Measurements from ENCODE around the gene NEU3. TPM values are rescaled to one million over a fixed set of nuclear protein-coding genes. Genes with fewer than 3 reads are reported as not detected.

Gene NEU3
- total RNA-seq, 4 donors from 2014 or later, result 11.0 to 20.6 (median 18.3) TPM

DNA sequence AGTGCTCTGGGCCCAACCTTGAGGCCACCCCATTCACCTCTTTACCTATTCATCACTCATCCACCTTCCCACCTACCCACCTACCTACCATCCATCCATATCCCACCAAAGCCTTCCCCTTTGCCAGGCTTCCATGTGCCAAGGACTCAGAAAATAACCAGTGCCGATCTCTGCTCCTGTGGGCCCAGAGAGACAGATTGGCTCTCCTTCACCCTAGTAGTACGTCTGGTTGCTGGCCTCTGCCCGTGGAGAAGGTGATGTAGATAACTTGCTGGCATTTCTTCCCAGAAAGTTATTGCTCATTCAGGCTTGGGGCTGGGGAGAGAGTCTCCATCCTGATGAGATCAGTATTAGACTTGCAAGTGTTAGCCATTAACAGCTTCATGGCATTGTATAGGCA is 45.2 kb downstream of the NEU3 start:
- Histone ChIP-seq H3K36me3 (no peaks in the 10 kb centered on the region), H3K4me1 (peaks cover 7 to 12% of the 10 kb centered on the region in 2 donors), H3K27me3 (no peaks in the 10 kb centered on the region), H3K9me3 (no peaks in the 10 kb centered on the region), H3K27ac (no peak overlapping the region), H3K4me3 (no peak overlapping the region)
- in situ Hi-C loops (cut with MboI; ENCODE audit: low sequenced_read_pairs in 4 of 4) (no loop called here), intact Hi-C loops (cut with DNase I; ENCODE audit: low total_unique reads) (no loop called here)
- ATAC-seq, result no peak
- DNase-seq, result no peak
- TF ChIP-seq, protein P1, sequence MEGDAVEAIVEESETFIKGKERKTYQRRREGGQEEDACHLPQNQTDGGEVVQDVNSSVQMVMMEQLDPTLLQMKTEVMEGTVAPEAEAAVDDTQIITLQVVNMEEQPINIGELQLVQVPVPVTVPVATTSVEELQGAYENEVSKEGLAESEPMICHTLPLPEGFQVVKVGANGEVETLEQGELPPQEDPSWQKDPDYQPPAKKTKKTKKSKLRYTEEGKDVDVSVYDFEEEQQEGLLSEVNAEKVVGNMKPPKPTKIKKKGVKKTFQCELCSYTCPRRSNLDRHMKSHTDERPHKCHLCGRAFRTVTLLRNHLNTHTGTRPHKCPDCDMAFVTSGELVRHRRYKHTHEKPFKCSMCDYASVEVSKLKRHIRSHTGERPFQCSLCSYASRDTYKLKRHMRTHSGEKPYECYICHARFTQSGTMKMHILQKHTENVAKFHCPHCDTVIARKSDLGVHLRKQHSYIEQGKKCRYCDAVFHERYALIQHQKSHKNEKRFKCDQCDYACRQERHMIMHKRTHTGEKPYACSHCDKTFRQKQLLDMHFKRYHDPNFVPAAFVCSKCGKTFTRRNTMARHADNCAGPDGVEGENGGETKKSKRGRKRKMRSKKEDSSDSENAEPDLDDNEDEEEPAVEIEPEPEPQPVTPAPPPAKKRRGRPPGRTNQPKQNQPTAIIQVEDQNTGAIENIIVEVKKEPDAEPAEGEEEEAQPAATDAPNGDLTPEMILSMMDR (IDR thresholded peaks at IDR 0.05 in 4 of 5, conservative IDR thresholded peaks at IDR 0.05 in 1 of 5), result no peak
- no peak for TF ChIP-seq POLR2A (IDR thresholded peaks at IDR 0.05)

DNA sequence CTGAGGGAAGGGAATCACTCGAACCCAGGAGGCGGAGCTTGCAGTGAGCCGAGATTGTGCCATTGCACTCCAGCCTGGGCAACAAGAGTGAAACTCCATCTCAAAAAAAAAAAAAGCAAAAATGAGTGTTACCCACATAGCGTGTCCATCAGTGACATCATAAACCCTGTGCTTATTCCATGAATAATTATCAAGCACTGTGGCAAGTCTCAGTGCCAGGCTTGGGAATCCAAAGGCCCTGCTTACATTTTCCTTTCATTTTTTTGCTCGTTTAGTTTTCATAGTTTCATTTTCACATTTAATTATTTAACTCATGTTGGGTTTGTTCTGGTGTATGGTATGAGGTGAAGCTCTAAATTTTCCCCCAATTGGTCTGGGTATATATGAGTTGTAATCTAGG is 46.5 kb downstream of the NEU3 start:
- in situ Hi-C loops (cut with MboI; ENCODE audit: low sequenced_read_pairs in 4 of 4), result no loop called here
- intact Hi-C loops (cut with DNase I; ENCODE audit: low total_unique reads), result no loop called here
- H3K4me3 ChIP-seq, result no peak overlapping the region

DNA sequence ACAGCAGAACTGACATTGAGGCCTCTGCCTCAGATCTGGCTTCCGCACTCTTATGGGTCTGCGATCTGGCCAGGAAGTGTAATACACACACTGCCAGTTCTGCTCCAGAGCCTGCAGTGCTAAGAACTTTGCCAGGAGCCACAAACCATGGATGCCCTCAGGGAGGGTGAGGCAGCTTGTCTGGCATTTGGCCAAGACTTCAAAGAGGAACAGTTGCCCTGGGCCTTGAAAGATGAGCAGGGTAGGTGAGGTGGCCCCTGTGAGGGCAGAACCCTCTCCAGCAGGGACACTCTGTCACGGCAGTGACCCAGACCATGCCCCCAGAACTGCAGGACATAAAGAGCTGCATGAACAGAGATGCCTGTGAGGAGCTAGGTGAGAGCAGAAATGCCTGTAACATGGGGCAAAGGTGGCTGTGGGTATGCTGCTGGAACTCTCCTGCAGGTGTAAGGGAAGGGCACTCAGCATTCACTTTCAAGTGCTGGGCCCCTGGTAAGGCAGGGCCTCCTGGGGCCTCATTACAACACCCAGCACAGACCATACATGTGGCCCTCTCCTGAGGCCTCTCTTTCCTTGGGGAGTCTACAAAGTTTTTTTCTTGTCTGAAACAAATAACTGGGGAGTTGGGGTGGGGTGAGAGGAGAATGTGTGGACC is 47.3 kb downstream of the NEU3 start:
- Histone ChIP-seq H3K4me3 (no peak overlapping the region), H3K27me3 (no peaks in the 10 kb centered on the region), H3K4me1 (peaks cover 6 to 12% of the 10 kb centered on the region in 2 donors), H3K36me3 (no peaks in the 10 kb centered on the region), H3K27ac (no peak overlapping the region), H3K9me3 (no peaks in the 10 kb centered on the region)
- peak; percentile 37 to 55 for ATAC-seq
- DNase-seq, result peak; percentile 17 to 37
- intact Hi-C loops (cut with DNase I; ENCODE audit: low total_unique reads), result no loop called here
- in situ Hi-C loops (cut with MboI; ENCODE audit: low sequenced_read_pairs in 4 of 4), result no loop called here
- TF ChIP-seq POLR2A (IDR thresholded peaks at IDR 0.05), result no peak
- TF ChIP-seq, protein P1 (IDR thresholded peaks at IDR 0.05 in 4 of 5, conservative IDR thresholded peaks at IDR 0.05 in 1 of 5), result no peak

More for the DNA sequence above, 46.5 kb downstream of the NEU3 start:
- Histone ChIP-seq H3K36me3 (no peaks in the 10 kb centered on the region), H3K27me3 (no peaks in the 10 kb centered on the region), H3K27ac (no peak overlapping the region), H3K9me3 (no peaks in the 10 kb centered on the region), H3K4me1 (peaks cover 6 to 12% of the 10 kb centered on the region in 2 donors)
- no peak for TF ChIP-seq POLR2A (IDR thresholded peaks at IDR 0.05)
- TF ChIP-seq, protein P1 (IDR thresholded peaks at IDR 0.05 in 4 of 5, conservative IDR thresholded peaks at IDR 0.05 in 1 of 5), result no peak
- ATAC-seq, result no peak
- DNase-seq, result no peak

DNA sequence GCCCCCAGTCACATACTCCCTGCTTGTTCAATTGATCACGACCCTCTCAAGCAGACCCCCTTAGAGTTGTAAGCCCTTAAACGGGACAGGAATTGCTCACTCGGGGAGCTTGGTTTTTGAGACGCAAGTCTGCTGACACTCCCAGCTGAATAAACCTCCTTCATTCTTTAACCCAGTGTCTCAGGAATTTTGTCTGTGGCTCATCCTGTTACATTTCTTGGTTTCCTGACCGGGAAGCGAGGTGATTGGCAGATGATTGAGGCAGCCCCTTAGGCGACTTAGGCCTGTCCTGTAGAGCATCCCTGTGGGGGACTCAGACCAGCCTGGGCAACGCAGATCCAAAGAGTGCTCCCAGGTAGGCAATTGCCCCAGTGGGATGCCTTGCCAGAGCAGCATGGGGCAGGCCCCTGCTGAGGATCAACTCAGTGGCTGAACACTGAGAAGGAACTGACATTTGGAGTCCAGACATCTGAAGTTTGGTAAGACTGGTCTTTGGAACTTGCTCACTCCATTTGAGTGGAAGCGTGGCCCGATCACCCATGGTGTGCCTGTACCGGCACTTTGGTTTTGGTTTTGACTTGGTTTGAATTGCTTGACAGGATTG is 51.5 kb downstream of the NEU3 start:
- no peak overlapping the region for H3K27ac ChIP-seq
- no peaks in the 10 kb centered on the region for H3K9me3 ChIP-seq
- no peak for TF ChIP-seq POLR2A (IDR thresholded peaks at IDR 0.05)
- TF ChIP-seq, protein P1 (IDR thresholded peaks at IDR 0.05 in 4 of 5, conservative IDR thresholded peaks at IDR 0.05 in 1 of 5), result no peak
- H3K36me3 ChIP-seq, result no peaks in the 10 kb centered on the region
- DNase-seq (no peak), ATAC-seq (no peak)
- intact Hi-C loops (cut with DNase I; ENCODE audit: low total_unique reads) (no loop called here), in situ Hi-C loops (cut with MboI; ENCODE audit: low sequenced_read_pairs in 4 of 4) (no loop called here)
- peaks cover 6 to 8% of the 10 kb centered on the region in 2 donors for H3K4me1 ChIP-seq
- no peaks in the 10 kb centered on the region for H3K27me3 ChIP-seq
- no peak overlapping the region for H3K4me3 ChIP-seq
